Calu3 (cell line): ENCODE results near the gene ADGRG6. TPM values are rescaled to one million over a fixed set of nuclear protein-coding genes. Genes with fewer than 3 reads are reported as not detected.

Experiments
- BruUV-seq: library from RNA; stranded (reverse); fragments of 400-500 nt; replicated peaks from 2 replicates; lab custom pipeline; 2021; lab: Mats Ljungman, UMichigan
- CTCF ChIA-PET: fragments of 300-600 bp; sonication (Branson Sonifier 250); formaldehyde crosslinking; loops from one replicate; lab custom pipeline; 2022; ENCODE audit warnings: antibody characterized with exemption; lab: Charles Lee
- DNase-seq: peaks from one replicate; pipeline ENCODE4 v3.0.0; 2022
- H3K27ac Mint-ChIP-seq: one replicate; pipeline ENCODE4 v1.8.0; 2022; ENCODE audit warnings: mixed read lengths; ENCODE audit not compliant: unreplicated experiment
- H3K27me3 Mint-ChIP-seq: one replicate; pipeline ENCODE4 v1.8.0; 2022; ENCODE audit warnings: mixed read lengths; ENCODE audit not compliant: unreplicated experiment
- H3K36me3 Mint-ChIP-seq: one replicate; pipeline ENCODE4 v1.8.0; 2022; ENCODE audit warnings: mild to moderate bottlenecking, moderate library complexity, mixed read lengths; ENCODE audit not compliant: insufficient read depth, unreplicated experiment
- H3K4me1 Mint-ChIP-seq: one replicate; pipeline ENCODE4 v1.8.0; 2022; ENCODE audit warnings: mild to moderate bottlenecking, low read depth, mixed read lengths; ENCODE audit not compliant: unreplicated experiment
- H3K4me3 Mint-ChIP-seq: one replicate; pipeline ENCODE4 v1.8.0; 2022; ENCODE audit warnings: mild to moderate bottlenecking, low read depth, moderate library complexity, mixed read lengths; ENCODE audit not compliant: unreplicated experiment
- H3K9me3 Mint-ChIP-seq: one replicate; pipeline ENCODE4 v1.8.0; 2022; ENCODE audit warnings: low read depth, mixed read lengths; ENCODE audit not compliant: unreplicated experiment
- CTCF ChIP-seq: fragments of 200-600 bp; IDR thresholded peaks from one replicate; pipeline ENCODE4 v1.8.0; 2022; ENCODE audit warnings: antibody characterized with exemption; ENCODE audit not compliant: unreplicated experiment
- intact Hi-C: fragments of 100-400 bp; cut with micrococcal nuclease; formaldehyde crosslinking; loops from one replicate; pipeline ENCODE4 v1.10.0; 2022; ENCODE audit not compliant: unreplicated experiment
- total RNA-seq: library from RNA; stranded (reverse); gene quantifications from 2 replicates; pipeline ENCODE4 v1.2.3, GENCODE V29; 2022

The ADGRG6 gene
- total RNA-seq, 1 experiment from 2014 or later: 109 TPM

DNA sequence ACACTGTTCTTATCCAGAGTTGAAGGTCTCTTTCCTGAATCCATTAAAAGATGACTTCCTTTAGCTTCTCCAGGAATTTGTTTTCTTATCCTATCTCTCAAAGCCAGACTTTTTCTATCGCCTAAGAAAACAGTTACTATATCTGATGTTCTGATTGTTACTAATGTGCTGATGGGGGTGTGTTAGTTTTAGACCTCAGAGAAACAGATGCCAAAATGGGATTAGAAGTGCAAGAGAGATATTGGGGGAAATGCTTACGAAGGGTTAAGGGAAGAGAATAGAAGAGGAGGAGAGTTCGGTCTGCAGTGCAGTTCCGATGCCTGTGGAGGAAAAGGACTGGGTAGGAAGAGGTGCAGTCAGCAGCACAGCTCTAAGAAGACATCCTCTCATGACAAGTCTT is 35.7 kb upstream of the ADGRG6 start:
- no peaks in the 10 kb centered on the region for H3K27me3 Mint-ChIP-seq

DNA sequence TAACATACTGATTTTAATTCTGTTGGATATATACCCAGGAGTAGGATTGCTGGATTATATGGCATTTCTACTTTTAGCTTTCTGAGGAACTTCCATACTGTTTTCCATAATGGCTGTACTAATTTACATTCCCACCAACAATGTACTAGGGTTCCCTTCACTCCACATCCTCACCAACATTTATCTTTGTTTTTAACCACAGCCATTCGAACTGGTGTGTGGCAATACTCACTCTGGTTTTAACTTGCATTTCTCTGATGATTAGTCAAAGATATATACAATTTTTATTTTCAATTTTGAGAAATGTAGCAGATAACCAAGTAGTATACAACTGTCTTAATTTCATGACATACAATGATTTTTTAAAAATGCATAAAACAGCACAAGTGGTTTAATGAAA is 30.3 kb upstream of the ADGRG6 start:
- no peak for TF ChIP-seq CTCF
- no peak for DNase-seq
- BruUV-seq: no TSS peak
- Mint-ChIP-seq H3K9me3 (no peaks in the 10 kb centered on the region), H3K27me3 (no peaks in the 10 kb centered on the region), H3K4me3 (no peak overlapping the region), H3K36me3 (peaks cover 8% of the 10 kb centered on the region), H3K27ac (no peak overlapping the region), H3K4me1 (peaks cover 26% of the 10 kb centered on the region)
- intact Hi-C loops: no loop called here
- CTCF ChIA-PET: interaction anchor here (0.6 kb wide), 1 partner anchor 22 kb away, joined by 3 read pairs; no protein-coding TSS in a partner anchor

More for the DNA sequence above, 35.7 kb upstream of the ADGRG6 start:
- intact Hi-C loops: no loop called here
- Mint-ChIP-seq H3K4me3 (no peak overlapping the region), H3K27ac (no peak overlapping the region), H3K9me3 (no peaks in the 10 kb centered on the region), H3K4me1 (no peaks in the 10 kb centered on the region), H3K36me3 (no peaks in the 10 kb centered on the region)
- TF ChIP-seq CTCF: no peak
- BruUV-seq: no TSS peak
- CTCF ChIA-PET: no interaction called here
- no peak for DNase-seq

GRCh38 chr6:142274656-142275055 is 27.2 kb upstream of the ADGRG6 start:
- DNase-seq: no peak
- H3K36me3 Mint-ChIP-seq: peaks cover 8% of the 10 kb centered on the region
- CTCF ChIA-PET: no interaction called here
- no peaks in the 10 kb centered on the region for H3K9me3 Mint-ChIP-seq
- no peak for TF ChIP-seq CTCF
- no peaks in the 10 kb centered on the region for H3K27me3 Mint-ChIP-seq
- H3K4me1 Mint-ChIP-seq: peaks cover 39% of the 10 kb centered on the region
- BruUV-seq: TSS peak; percentile 99
- intact Hi-C loops: loop anchor here (2.0 kb wide), 1 partner anchor 24 kb away; no protein-coding TSS in a partner anchor
- H3K27ac Mint-ChIP-seq: peak overlapping the region; percentile 84
- no peak overlapping the region for H3K4me3 Mint-ChIP-seq

- no TSS peak for BruUV-seq
- CTCF ChIA-PET: no interaction called here
- DNase-seq: peak; percentile 50
- peaks cover 8% of the 10 kb centered on the region for H3K36me3 Mint-ChIP-seq
- intact Hi-C loops: loop anchor here (2.0 kb wide), 1 partner anchor 23 kb away; no protein-coding TSS in a partner anchor
- no peaks in the 10 kb centered on the region for H3K27me3 Mint-ChIP-seq
- no peaks in the 10 kb centered on the region for H3K9me3 Mint-ChIP-seq
- H3K27ac Mint-ChIP-seq: peak overlapping the region; percentile 84
- H3K4me3 Mint-ChIP-seq: peak overlapping the region; percentile 58
- no peak for TF ChIP-seq CTCF
- peaks cover 45% of the 10 kb centered on the region for H3K4me1 Mint-ChIP-seq
Observed at GRCh38 chr6:142275236-142276006, 26.4 kb upstream of the ADGRG6 start.
